ENCODE measurements around the gene FGFR1OP2.
"Not testable (repeated sequence)": the region's sequence is repeated elsewhere in the genome, so short reads cannot be mapped to it uniquely, and the experiment has no call there.

The FGFR1OP2 gene

GRCh38 chr12:26937863-26938700, at the start of gene FGFR1OP2, which contains the start of gene INTS13:
TSS of gene FGFR1OP2 (plus strand) at chr12:26938470. CDS start at chr12:26954159, 15,689 bp downstream.
TSS of gene INTS13 (minus strand) at chr12:26937981. CDS start at chr12:26936803, 1,178 bp downstream.
- DNase-seq (ENCODE audit: low read depth) = peak; percentile 92

DNA sequence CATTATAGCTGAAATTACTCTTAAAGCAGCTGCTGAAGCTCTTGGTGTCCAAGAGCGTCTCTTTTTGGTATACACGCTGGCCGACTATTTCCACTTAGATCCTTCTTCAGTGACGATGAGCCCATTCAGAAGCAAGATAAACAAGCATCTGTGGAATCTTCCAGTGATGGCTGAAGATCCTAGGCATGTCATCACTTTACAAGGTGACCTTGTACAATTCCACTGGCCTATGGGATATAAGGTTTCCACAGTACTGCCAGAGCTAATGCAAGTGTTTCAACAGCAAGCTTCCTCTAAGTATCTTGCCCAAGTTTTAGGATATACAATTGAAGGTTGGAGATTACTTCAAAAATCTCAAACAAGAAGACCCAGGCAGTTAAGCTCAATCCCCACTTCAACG, 47.5 kb upstream of the FGFR1OP2 start:
- DNase-seq (ENCODE audit: low read depth) = no peak

DNA sequence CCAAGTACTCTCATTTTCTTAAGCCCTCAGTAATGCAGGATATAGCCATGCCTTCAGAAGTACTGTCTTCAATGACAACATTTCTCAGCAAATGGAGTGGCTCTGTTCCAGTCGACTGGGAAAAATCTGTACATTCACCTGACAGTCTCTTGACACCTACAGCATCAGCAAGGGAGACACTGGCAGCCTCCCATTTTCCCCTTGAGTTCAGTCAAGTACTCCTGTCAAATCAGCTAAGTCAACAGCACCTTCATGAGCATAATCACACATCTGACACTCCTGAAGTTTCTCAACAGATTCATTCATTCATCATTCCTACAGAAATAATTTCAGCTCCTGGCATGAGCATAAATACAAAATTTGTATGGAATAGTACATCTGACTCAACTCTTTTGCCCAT, 46.6 kb upstream of the FGFR1OP2 start:
- DNase-seq (ENCODE audit: low read depth) = no peak

GRCh38 chr12:26895672-26896071, 42.6 kb upstream of the FGFR1OP2 start:
- DNase-seq (ENCODE audit: low read depth) = no peak

DNA sequence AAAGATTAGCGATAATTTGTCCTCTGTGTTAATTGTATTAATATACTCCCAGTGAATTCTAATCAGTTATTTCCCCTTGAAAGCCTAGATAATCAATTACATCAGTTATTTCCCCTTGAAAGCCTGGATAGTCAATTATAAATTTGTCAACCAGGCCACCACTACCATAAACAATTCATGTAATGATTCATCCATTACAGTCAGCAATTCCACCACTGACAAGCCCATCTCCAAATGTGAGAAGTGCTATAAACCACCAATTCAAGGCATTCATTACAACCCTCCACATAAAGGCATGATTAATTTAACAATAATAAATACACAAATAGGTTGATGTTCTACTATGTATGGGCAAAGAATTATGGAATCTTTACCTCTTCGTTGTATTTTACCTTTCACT, 41.4 kb upstream of the FGFR1OP2 start:
- DNase-seq (ENCODE audit: low read depth) = no peak

DNA sequence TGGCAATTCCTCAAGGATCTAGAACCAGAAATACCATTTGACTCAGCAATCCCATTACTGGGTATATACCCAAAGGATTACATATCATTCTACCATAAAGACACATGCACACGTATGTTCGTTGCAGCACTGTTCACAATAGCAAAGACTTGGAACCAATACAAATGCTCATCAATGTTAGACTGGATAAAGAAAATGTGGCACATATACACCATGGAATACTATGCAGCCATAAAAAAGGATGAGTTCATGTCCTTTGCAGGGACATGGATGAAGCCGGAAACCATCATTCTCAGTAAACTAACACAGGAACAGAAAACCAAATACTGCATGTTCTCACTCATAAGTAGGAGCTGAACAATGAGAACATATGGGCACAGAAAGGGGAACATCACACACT, 34.9 kb upstream of the FGFR1OP2 start:
- DNase-seq (ENCODE audit: low read depth) = not testable (repeated sequence)

GRCh38 chr12:26906024-26906423, 32.2 kb upstream of the FGFR1OP2 start:
- no peak for DNase-seq (ENCODE audit: low read depth)

- no peak for DNase-seq (ENCODE audit: low read depth)
Measured at GRCh38 chr12:26906704-26907103, 31.6 kb upstream of the FGFR1OP2 start.

- DNase-seq (ENCODE audit: low read depth) = no peak
Measured at GRCh38 chr12:26918321-26919215, 19.7 kb upstream of the FGFR1OP2 start.

GRCh38 chr12:26919216-26919555, 19.1 kb upstream of the FGFR1OP2 start:
- DNase-seq (ENCODE audit: low read depth) = no peak

DNA sequence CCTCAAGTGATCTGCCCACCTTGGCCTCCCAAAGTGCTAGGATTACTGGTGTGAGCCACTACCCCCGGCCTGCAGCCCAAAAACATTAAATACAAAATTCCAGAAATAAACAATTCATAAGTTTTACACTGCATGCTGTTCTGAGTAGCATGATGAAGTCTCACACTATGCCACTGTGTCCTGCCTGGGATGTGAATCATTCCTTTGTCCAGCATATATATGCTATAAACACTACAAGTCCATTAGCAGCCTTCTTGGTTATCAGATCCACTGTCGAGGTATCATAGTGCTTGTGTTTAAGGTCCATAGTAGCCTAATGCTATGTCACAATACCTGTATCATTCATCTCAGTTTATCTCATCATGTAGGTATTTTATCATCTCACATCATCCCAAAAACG, 16.4 kb upstream of the FGFR1OP2 start:
- no peak for DNase-seq (ENCODE audit: low read depth)

DNA sequence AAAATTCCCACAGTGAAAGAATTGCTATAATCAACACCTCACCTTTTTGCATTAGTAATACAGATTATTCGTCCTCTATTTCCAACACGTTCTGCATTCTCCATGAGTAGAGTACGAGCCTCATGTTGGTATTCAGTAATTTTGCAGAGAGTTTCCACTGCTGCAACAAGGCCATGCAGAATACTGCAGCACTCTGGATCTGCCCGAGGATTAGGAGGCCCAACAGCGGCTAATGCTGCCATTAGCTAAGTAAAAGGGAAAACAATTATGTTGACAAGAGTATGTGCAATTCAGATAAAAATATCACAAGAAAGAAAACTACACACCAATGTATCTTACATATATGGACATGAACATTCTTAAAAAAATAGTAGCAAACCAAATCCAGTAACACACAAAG, 9.6 kb upstream of the FGFR1OP2 start:
- DNase-seq (ENCODE audit: low read depth) = no peak

GRCh38 chr12:26929590-26929989, 8.7 kb upstream of the FGFR1OP2 start:
- DNase-seq (ENCODE audit: low read depth) = no peak

- no peak for DNase-seq (ENCODE audit: low read depth)
Measured at GRCh38 chr12:26935636-26936378, 2.5 kb upstream of the FGFR1OP2 start.

DNA sequence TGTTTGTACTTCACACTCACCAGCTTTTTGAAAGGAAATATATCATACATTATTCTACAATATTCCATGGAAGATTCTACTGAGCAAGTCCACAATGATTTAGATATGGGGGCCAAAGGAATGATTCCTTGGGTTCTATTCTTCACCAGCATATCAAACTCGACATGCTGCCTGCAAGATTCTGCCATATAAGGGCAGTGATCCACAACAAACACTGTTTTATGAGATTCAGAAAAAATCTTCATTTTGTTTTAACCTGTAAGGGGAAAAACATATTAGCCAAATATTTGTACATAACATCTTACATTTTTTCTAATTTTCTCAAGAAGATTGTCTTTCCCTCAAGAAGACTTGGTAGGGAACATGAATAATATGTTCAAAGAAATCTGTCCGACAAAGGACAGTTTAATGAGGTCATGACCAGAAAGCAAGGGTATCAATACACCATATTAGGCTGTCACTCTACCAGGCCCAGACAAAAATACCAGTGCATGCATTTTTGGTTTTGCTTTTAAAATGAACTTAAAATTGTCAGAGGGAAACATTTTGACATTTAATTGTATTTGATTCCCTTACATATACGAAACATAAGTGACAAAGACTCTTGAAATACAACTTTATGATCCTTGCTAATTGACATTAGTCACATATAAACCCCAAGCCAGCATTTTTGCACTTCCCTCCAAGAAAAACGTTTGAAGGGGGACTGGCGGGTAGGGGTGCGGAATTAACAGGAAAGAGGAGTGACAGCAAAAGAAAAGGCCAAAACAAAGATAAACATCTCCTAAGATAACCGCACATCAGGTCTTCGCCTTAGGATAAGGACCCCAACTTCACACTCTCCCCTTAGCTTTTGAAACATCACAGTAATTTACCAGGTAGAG, 1.5 kb upstream of the FGFR1OP2 start:
- no peak for DNase-seq (ENCODE audit: low read depth)

- DNase-seq (ENCODE audit: low read depth) = no peak
Measured at GRCh38 chr12:26937443-26937862, 817 bp upstream of the FGFR1OP2 start.

- DNase-seq (ENCODE audit: low read depth) = peak; percentile 8
Measured at GRCh38 chr12:26938701-26939062, 412 bp downstream of the FGFR1OP2 start.

- no peak for DNase-seq (ENCODE audit: low read depth)
Measured at GRCh38 chr12:26939192-26939832, 1.0 kb downstream of the FGFR1OP2 start.

DNA sequence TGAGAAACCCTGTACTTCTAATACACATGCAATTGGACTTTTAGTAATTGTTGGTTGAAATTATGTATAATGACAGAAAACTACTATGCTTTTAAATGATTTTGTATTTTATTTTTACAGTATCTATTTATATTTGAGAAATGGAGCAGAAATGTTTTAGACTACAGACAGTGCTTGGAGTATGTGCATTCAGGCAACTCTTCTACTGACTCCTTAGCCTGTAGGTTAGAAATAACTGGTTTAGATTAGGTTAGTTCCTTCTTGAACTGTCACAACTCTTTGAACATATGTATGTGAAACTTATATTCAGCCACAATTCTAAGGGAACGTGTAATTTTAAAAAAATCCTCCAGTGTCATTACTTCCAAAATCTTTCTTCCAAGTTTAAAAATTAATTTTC, 1.7 kb downstream of the FGFR1OP2 start:
- no peak for DNase-seq (ENCODE audit: low read depth)

DNA sequence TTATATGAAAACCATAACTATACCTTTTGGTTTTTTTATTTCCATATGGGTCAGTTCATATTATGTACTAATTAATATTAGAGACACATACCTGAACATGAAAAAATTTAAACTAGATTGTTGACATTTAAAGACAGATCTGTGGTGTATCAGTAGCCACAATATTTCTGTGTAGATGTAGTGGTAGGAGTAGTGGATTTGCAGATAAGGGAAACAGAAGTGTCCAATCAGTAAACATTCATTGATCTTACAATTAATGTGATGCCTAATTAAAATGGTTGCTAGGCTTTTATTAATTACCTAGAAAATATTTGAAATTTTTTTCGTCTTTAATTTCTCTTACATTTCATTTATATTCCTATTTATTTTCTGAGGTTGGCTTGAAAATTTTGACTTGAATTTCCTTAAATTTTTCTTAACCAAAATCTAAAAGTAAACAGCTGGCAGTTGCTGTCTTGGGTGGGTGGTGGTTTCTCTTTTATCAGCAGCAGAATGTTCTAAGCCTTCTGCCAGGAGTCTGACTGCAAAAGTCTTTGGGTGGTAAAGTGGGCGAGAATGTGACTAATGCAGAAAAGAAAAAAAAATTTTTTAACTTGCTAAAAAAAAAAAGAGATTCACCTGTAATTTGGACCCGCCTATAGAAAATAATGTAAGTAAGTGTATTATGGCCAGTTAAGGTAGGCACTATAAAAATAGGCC, 2.4 kb downstream of the FGFR1OP2 start:
- no peak for DNase-seq (ENCODE audit: low read depth)

Measured in activated T-helper 9 cell treated with anti-CD3 and anti-CD28 coated beads, Interleukin-2, amount 50 U/mL, for 16 hours (primary cell).